Measurements from ENCODE around the gene SEMA3E.

The SEMA3E gene

DNA sequence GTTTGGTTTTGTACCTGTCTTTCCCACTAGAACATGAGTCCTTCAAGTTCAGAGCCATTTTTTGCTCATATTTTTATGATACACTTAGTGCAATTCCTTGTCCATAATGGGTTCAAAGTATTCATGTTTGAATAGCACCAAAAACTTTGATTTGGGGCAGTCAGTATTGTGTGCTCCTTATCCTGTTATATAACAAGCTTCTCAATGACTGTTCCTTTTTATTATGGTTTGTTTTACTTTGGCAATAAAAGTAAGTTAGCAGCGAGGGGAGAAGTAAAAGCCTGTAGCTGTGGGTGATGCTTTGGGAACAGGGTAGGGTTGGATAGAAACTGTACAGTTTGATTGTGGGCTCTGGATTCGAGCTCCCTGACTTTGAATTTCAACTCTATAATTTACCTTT, 311.9 kb downstream of the SEMA3E start:
- no peak for DNase-seq

DNA sequence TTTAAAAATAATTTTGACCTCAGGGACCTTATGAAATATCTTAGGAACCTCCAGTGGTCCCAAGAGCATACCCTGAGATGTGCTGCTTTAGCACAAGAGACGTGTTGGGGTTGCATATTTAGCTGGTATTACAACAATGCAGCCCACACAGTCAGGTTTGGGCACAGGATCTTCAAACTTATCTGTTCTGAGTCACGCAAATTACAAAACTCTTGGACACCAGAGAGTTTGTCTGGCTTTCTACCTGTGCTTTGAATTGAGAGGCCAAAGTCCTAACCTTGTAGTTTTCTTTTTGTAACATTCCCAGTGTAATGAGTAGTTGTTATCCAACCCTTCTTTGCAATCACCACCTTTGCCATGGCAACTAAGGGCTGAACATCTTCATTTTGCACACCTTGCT, 322.7 kb downstream of the SEMA3E start:
- DNase-seq: no peak

DNA sequence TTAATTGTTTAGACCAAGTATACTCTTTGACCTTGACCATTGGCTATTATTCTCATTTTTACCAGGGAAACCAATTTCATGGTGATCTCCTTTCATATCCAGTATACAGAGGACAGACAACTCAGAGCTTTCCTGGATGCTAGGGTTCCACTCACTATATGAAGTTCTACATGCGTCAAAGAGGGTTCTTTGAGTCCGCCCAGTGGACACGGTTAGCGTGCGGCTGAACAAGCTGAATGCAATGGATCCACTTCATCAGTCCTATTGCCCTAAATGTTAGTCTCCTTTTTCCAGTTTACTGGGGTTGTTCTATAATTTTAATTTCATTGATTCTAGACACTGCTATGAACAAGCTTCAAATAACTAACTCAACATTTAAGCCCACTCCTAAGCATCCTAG, 323.9 kb downstream of the SEMA3E start:
- no peak for DNase-seq

DNA sequence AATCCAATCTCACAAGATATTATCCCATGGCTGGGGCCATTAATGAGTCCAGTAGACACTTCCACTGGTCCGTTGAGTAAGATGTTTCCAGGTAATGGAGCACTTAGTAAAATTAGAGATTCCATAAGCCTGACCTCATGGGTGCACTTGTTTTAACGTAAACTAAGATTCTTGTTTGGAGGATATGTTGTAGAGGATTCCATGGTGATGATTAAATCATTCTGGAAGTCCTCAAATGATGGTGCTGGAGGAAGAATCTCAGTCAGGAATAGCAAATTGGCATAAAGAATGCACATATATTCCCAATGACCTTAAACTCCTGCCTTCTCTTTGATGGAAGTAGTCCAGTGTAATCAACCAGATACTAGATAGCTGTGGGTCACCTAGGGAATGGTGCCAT, 324.3 kb downstream of the SEMA3E start:
- DNase-seq: no peak

DNA sequence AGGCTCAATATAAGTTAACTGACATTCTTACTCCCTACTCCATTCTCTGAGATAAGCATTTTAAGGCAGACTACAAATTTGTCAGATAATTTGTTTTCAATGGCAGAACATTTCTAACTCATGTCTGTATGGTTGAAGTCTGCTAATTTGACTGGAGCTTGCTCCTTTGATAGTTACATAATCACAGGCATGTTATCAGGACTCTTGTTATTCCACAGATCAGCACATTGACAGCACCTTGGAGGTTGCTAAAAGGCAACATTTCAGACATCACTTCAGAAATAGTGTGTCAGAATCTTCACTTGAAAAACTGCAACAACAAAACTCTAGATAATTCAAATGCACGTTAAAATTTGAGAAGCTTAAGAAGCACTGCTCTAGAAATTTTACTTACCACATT, 327.9 kb downstream of the SEMA3E start:
- no peak for DNase-seq

DNA sequence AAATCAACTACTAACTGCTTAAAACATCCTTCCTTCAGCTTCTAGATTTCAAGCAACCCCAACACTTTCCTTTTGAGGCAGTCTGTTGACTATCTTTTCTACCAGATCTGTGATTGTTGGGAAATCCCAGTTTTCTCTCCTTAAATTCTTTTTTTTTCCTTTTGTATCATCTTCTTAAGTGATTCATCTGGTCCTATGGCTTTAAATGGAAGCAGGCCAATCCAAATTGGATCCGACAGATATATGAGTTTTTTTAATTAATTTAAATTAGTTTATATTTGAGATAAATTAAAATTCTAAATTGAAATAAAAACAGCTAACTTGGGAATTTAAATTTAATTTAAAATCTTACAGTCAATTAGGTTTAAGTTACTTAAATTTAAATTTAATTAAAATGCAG, 335.0 kb downstream of the SEMA3E start:
- DNase-seq: no peak
